HG02763 (cell line): ENCODE results near the gene CXorf51A.
"Not testable (repeated sequence)": the region's sequence is repeated elsewhere in the genome, so short reads cannot be mapped to it uniquely, and the experiment has no call there.

Experiments
- ATAC-seq: cut with Tn5 transposase; IDR thresholded peaks from one replicate; pipeline ENCODE4 v1.9.1; 2021; ENCODE audit warnings: mild to moderate bottlenecking, moderate library complexity; ENCODE audit not compliant: unreplicated experiment

CXorf51A gene

DNA sequence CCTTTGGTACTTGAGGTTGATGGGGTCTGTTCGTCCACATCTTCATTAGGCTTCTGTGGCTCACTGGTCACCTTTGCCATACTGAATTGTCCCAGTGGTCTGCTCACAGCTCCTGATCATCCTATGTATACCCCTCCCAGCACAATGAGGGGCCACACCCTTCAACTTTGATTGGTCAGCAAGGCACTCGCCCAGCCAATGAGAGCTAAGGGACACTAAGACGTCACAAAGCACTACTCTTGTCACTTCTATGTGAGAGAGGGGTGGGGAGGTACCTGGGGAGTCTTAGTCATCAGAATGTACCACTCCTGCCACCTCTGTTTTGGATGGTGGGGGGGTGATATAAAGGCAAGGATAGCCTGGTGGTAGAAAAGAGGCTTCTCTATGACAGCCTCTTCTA, at the start of gene CXorf51A:
Gene CXorf51A, minus strand, starts transcription at position 101 of the 400 bp plus-strand sequence. Its CDS starts 21 bp downstream, at position 80.
- ATAC-seq: not testable (repeated sequence)

DNA sequence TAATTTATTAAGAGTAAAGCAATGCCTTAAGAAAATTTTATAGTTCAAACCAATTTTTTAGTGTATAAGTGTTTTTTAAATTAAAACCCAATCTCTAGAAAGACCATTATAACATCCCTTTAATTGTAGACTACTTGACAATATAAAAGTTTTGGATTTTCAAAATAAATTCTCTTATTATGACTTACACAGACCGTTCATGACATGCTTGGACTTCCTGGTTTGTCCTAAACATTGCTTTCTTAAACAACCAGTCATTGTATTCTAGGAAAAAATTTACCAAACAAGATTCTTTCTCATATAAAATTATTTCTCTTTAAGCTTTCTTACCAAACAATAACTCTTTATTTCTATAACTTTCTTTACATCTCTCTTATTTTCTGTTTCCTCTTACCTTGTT, 49.0 kb upstream of the CXorf51A start:
- no peak for ATAC-seq

DNA sequence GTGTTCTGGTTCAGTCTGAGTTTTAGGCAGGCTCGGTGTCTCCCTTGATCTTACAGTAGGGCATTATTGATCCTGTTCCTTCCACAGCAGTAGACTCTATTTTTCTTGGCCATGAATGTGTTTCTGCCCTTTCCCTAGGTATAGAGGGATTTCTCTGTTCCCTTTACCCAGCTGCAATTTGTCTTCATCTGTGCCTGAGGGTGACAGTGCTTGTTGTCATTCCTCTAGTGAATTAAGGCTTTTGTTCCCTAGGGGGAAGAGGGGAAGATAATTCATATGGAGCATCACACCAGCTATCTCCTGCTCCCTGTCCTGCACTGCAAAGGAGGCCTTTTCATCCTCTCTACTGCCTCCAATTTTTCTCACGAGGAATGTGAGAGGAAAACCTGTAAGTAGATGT, 39.7 kb upstream of the CXorf51A start:
- ATAC-seq: no peak

- ATAC-seq: no peak
These were observed 17.4 kb upstream of the CXorf51A start for GRCh38 chrX:146831994-146832393.

GRCh38 chrX:146809471-146809870, 5.1 kb downstream of the CXorf51A start, which contains the start of gene CXorf51B:
Gene CXorf51B, plus strand, starts transcription at chrX:146809771. Its CDS starts 21 bp downstream, at chrX:146809792.
- ATAC-seq: not testable (repeated sequence)
